PC-3 (cell line): ENCODE data around the gene GSTM2.

Experiments used
- CTCF ChIP-seq: fragments of 300-600 bp; sonication (generic); conservative IDR thresholded peaks from 2 replicates; pipeline ENCODE4 v1.5.1; 2017; ENCODE audit warnings: antibody characterized with exemption, low read depth, mild to moderate bottlenecking, low read length
- EZH2 ChIP-seq: fragments of 300-600 bp; sonication (generic); IDR thresholded peaks from one replicate; pipeline ENCODE4 v1.6.1; 2017; ENCODE audit warnings: antibody characterized with exemption, mild to moderate bottlenecking, low read length; ENCODE audit not compliant: unreplicated experiment

DNA sequence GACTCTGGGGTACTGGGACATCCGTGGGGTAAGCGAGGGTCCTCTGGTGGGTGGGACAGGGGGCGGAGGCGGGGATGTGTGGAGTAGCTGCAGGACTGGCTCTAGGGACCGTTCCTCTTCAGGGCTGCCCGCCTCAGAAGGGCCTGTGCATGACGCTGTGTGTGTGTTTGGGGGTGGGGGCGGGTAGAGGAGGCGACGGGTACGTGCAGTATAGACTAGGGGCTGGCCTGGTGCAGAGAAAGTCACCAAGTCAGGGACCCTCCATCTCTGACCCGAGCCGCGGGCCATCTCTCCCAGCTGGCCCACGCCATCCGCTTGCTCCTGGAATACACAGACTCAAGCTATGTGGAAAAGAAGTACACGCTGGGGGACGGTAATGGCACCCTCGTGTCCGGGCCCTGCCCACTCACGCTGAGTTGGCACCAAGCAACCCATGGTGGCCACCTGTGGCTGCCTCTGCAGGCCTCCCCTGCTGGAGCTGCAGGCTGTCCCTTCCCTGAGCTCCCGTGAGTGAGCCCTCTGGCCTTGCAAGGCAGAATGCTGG is 44.5 kb downstream of the GSTM2 start:
- TF ChIP-seq CTCF (no peak), EZH2 (no peak)
